Breast epithelium (tissue), 3 donors: ENCODE data around the gene SH2B3.

ENCODE experiments used
- CTCF ChIP-seq, 3 donors: fragments of 450-650 bp; IDR thresholded peaks; one replicate each; pipeline ENCODE4 v1.5.1; 2016 to 2017; ENCODE audit warnings: antibody characterized with exemption in 3 of 3, mild to moderate bottlenecking in 3 of 3, moderate library complexity in 3 of 3
- POLR2A ChIP-seq: fragments of 450-650 bp; IDR thresholded peaks from one replicate; pipeline ENCODE4 v1.6.1; 2016; ENCODE audit warnings: antibody characterized with exemption, mild to moderate bottlenecking, moderate library complexity

GRCh38 chr12:111458546-111459172 lies 52.9 kb downstream of the SH2B3 start:
- TF ChIP-seq CTCF (IDR thresholded peaks at IDR 0.05) (no peak), POLR2A (no peak)
